Peyer's patch (tissue), 4 donors: ENCODE measurements around the gene CTDSPL.

ENCODE experiments used
- POLR2A ChIP-seq, 2 donors: fragments of 450-650 bp; IDR thresholded peaks; one replicate each; pipeline ENCODE4 v1.5.1; 2017; ENCODE audit warnings: antibody characterized with exemption in 2 of 2, mild to moderate bottlenecking in 2 of 2, moderate library complexity in 2 of 2
- TF ChIP-seq, protein P1 (sequence below), 6 experiments: fragments of 450-650 bp in 4 of 6; fragments of 200-600 bp in 2 of 6; sonication (generic) in 1 of 6; IDR thresholded peaks; one replicate each; pipeline ENCODE4 v1.5.1; 2017 to 2019; ENCODE audit warnings: antibody characterized with exemption in 6 of 6, mild to moderate bottlenecking in 3 of 6, moderate library complexity in 1 of 6

DNA sequence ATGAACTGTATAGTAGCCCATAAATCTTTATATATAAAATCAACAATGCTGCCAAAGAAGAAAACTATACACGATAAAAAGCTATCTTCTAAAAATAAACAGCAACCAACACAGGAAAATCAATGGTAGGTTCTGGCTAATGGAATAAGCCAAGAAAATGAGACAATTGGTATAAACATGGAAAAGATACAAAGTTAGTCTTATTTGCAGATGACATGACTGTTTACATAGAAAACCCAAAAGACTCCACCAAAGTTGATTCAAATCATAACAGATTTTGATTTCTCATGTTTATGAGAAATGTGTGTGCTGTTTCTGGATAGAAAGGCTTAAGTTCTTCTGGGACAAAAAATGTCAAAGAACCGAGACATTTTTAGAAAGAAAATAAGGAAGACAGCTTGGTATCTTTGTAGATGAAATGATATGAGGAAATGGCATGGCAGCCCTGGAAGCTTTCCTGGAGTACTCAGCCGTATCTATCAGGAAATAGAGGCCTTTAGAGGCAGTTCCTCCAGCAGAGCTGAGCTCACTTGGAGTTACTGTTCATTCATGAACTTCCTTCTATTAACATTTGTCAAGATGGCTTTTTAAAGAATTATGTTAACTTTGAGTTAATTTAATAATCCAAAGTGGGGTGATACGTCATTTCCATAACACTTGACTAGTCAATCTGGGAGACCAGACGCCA lies 92.2 kb downstream of the CTDSPL start:
- TF ChIP-seq, protein P1, sequence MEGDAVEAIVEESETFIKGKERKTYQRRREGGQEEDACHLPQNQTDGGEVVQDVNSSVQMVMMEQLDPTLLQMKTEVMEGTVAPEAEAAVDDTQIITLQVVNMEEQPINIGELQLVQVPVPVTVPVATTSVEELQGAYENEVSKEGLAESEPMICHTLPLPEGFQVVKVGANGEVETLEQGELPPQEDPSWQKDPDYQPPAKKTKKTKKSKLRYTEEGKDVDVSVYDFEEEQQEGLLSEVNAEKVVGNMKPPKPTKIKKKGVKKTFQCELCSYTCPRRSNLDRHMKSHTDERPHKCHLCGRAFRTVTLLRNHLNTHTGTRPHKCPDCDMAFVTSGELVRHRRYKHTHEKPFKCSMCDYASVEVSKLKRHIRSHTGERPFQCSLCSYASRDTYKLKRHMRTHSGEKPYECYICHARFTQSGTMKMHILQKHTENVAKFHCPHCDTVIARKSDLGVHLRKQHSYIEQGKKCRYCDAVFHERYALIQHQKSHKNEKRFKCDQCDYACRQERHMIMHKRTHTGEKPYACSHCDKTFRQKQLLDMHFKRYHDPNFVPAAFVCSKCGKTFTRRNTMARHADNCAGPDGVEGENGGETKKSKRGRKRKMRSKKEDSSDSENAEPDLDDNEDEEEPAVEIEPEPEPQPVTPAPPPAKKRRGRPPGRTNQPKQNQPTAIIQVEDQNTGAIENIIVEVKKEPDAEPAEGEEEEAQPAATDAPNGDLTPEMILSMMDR (IDR thresholded peaks at IDR 0.05) = no peak
- no peak for TF ChIP-seq POLR2A (IDR thresholded peaks at IDR 0.05)
